Osteoblast (primary cell): ENCODE data around the gene RNF31. TPM values are rescaled to one million over a fixed set of nuclear protein-coding genes. Genes with fewer than 3 reads are reported as not detected.

Experiments
- DNase-seq: peaks from one replicate; pipeline ENCODE4 v3.0.0; 2011; ENCODE audit warnings: low spot score, mixed read lengths; ENCODE audit not compliant: insufficient read length; ENCODE audit errors: missing footprints
- H2AFZ ChIP-seq: 2 replicates; pipeline ENCODE4 v1.6.0; 2011; ENCODE audit warnings: mild to moderate bottlenecking, low read length
- H3K27ac ChIP-seq: 2 replicates; pipeline ENCODE4 v1.5.1; 2011; ENCODE audit warnings: mild to moderate bottlenecking, low read depth, low read length, moderate library complexity
- H3K27me3 ChIP-seq: 2 replicates; pipeline ENCODE4 v1.6.0; 2012; ENCODE audit warnings: mild to moderate bottlenecking, control low read depth, inconsistent platforms, low read length, moderate library complexity; ENCODE audit not compliant: insufficient read depth
- H3K36me3 ChIP-seq: 2 replicates; pipeline ENCODE4 v1.5.1; 2011; ENCODE audit warnings: mild to moderate bottlenecking, low read length, control low read depth, moderate library complexity; ENCODE audit not compliant: insufficient read depth
- H3K4me1 ChIP-seq: 2 replicates; pipeline ENCODE4 v1.5.1; 2011; ENCODE audit warnings: mild to moderate bottlenecking, low read length, control low read depth, moderate library complexity; ENCODE audit not compliant: insufficient read depth
- H3K4me2 ChIP-seq: 2 replicates; pipeline ENCODE4 v1.6.0; 2011; ENCODE audit warnings: mild to moderate bottlenecking, low read length; ENCODE audit not compliant: insufficient read depth
- H3K4me3 ChIP-seq: fragments of 200-600 bp; sonication (generic); 3 replicates; pipeline ENCODE4 v1.5.1; 2012; ENCODE audit warnings: mild to moderate bottlenecking, low read length, inconsistent platforms; ENCODE audit not compliant: insufficient read depth
- H3K79me2 ChIP-seq: 2 replicates; pipeline ENCODE4 v1.6.0; 2012; ENCODE audit warnings: mild to moderate bottlenecking, low read length, control low read depth, inconsistent platforms; ENCODE audit not compliant: insufficient read depth
- H3K9me3 ChIP-seq: 2 replicates; pipeline ENCODE4 v1.5.1; 2011; ENCODE audit warnings: low read depth, low read length, control low read depth
- H4K20me1 ChIP-seq: 2 replicates; pipeline ENCODE4 v1.6.0; 2012; ENCODE audit warnings: mild to moderate bottlenecking, low read length, control low read depth; ENCODE audit not compliant: insufficient read depth
- total RNA-seq: library from RNA; depleted of rRNA; stranded (reverse); fragments of >200 nt; gene quantifications from 2 replicates; pipeline ENCODE4 v1.2.3, GENCODE V29; 2012
- TF ChIP-seq, protein P1 (sequence below): IDR thresholded peaks from 2 replicates; pipeline ENCODE4 v1.5.1; 2011; ENCODE audit warnings: mild to moderate bottlenecking, low read depth, low read length, moderate library complexity; ENCODE audit errors: extremely low read depth

The RNF31 gene
- total RNA-seq, 1 donor = 49.6 TPM

DNA sequence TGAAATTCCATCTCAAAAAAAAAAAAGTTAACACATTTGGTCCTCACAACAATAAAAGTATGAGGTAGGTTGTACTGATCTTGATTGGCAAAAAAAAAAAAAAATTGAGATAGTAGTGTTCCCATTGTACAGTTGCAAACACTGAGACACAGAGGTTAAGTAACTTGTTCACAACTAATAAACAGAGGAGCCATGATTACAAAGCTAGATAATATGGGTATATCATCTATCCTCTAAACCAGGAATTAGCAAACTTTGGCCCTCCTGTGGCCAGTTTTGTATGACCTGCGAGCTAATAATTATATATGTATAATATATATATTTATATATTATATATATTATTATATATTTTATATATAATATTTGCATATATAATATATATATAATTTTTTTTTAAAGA lies 13.6 kb upstream of the RNF31 start:
- Histone ChIP-seq H3K36me3 (peaks cover 16% of the 10 kb centered on the region), H4K20me1 (peaks cover 3% of the 10 kb centered on the region), H3K4me3 (no peak overlapping the region), H3K9me3 (no peaks in the 10 kb centered on the region), H3K4me1 (peaks cover 12% of the 10 kb centered on the region), H3K27ac (no peak overlapping the region), H3K4me2 (no peak overlapping the region), H2AFZ (no peak overlapping the region), H3K79me2 (peaks cover 28% of the 10 kb centered on the region), H3K27me3 (no peaks in the 10 kb centered on the region)
- TF ChIP-seq, protein P1, sequence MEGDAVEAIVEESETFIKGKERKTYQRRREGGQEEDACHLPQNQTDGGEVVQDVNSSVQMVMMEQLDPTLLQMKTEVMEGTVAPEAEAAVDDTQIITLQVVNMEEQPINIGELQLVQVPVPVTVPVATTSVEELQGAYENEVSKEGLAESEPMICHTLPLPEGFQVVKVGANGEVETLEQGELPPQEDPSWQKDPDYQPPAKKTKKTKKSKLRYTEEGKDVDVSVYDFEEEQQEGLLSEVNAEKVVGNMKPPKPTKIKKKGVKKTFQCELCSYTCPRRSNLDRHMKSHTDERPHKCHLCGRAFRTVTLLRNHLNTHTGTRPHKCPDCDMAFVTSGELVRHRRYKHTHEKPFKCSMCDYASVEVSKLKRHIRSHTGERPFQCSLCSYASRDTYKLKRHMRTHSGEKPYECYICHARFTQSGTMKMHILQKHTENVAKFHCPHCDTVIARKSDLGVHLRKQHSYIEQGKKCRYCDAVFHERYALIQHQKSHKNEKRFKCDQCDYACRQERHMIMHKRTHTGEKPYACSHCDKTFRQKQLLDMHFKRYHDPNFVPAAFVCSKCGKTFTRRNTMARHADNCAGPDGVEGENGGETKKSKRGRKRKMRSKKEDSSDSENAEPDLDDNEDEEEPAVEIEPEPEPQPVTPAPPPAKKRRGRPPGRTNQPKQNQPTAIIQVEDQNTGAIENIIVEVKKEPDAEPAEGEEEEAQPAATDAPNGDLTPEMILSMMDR = no peak
- DNase-seq = peak; percentile 34

DNA sequence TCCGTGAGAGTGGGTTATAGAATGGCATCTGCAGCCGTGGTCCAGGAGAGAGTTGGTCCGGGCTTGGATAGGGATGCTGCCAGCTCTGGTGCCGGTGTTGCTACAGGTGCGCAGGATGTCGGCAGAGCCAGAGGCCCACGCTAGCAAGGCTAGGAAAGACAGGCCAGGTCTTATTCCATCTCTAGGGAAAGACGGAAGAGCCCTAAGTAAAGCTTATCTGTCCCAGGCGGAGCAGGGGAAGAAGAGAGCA lies 11.8 kb upstream of the RNF31 start:
- Histone ChIP-seq H3K79me2 (peaks cover 44% of the 10 kb centered on the region), H3K27ac (no peak overlapping the region), H3K36me3 (peaks cover 26% of the 10 kb centered on the region), H3K27me3 (no peaks in the 10 kb centered on the region), H2AFZ (peak overlapping the region; percentile 98), H4K20me1 (peaks cover 3% of the 10 kb centered on the region), H3K4me2 (peak overlapping the region; percentile 91), H3K9me3 (no peaks in the 10 kb centered on the region), H3K4me1 (peaks cover 12% of the 10 kb centered on the region), H3K4me3 (peak overlapping the region; percentile 97)
- no peak for DNase-seq
- TF ChIP-seq, protein P1 = no peak

DNA sequence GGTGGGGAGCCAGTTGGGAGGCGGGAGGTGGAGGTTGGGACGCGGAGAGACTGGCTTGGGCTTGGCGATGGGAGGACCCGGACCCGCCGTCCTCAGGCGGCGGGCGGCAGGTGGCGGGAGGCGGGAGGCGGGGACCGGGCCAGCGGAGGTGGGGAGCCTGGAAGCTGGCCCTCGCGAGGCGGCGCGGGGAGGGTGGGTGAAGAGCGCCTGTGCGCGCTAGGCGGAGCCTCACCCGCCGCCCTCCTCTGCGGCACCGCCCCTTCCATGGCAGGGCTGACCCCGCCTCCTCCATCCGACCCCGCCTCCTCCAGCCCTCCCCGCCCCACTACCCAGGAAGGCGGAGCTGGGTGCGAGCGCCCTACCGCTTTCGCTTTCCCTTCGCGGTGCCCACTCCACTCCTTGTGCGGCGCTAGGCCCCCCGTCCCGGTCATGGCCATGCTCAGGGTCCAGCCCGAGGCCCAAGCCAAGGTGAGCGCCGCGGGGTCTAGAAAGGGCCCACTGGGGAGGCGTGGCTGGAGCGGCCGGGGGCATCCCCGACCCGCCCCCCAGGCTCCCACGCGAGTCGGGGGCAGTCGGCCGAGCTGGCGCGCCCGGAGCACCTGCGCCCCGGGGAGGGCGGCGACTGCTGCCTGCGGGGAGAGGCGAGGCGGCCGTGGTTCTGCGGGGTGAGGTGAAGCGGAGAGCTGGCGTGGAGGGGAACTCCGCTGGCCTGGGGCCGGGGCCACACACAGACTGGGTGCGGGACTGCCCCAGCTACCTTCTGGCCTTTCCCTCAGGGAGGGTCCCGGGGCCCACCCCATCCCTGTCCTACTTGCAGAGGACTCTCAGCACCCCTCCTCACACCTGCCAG lies 11.2 kb upstream of the RNF31 start, which contains the start of gene PSME1:
Gene PSME1, plus strand, starts transcription at position 361 of the 850 bp plus-strand sequence. Its CDS starts 69 bp downstream, at position 430.
- DNase-seq = peak; percentile 99
- H3K27me3 ChIP-seq = no peaks in the 10 kb centered on the region
- peaks cover 12% of the 10 kb centered on the region for H3K4me1 ChIP-seq
- peak within 1 kb of the TSS; percentile 98 for H2AFZ ChIP-seq
- peak within 1 kb of the TSS; percentile 69 for H3K27ac ChIP-seq
- peak within 1 kb of the TSS; percentile 97 for H3K4me2 ChIP-seq
- peaks cover 7% of the 10 kb centered on the region for H4K20me1 ChIP-seq
- no peaks in the 10 kb centered on the region for H3K9me3 ChIP-seq
- H3K79me2 ChIP-seq = peaks cover 49% of the 10 kb centered on the region
- peaks cover 26% of the 10 kb centered on the region for H3K36me3 ChIP-seq
- TF ChIP-seq, protein P1 = no peak
- peak within 1 kb of the TSS; percentile 97 for H3K4me3 ChIP-seq

DNA sequence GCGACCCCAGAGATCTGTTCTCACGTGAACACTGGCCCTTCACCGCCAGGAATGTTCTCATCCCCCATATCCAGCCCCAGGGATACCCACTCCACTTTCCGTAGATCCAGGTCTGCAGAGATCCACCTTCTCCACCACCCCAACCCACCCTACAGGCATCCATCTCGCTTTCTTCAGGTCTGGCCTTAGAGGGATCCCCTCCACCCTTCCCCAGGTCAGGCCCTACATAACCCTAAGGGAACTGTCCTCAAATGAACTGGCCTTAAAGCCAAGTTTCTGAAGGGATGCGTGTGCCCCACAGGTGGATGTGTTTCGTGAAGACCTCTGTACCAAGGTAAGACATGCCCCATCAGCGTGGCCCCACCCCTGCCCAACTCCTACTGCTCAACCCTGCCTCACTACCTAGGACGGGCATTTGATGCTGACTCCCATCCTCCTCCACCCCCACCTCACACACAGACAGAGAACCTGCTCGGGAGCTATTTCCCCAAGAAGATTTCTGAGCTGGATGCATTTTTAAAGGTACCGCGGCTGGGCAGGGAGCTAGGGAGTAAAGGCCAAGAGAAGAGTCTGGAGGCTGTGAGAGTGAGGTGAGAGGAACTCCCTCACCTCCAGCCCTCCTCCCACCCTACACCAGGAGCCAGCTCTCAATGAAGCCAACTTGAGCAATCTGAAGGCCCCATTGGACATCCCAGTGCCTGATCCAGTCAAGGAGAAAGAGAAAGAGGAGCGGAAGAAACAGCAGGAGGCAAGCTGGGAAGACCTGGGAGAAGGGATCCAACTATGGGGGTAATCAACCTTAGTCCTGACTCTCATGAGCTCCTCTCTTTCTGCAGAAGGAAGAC lies 10.4 kb upstream of the RNF31 start:
- peak overlapping the region; percentile 97 for H3K4me3 ChIP-seq
- peaks cover 14% of the 10 kb centered on the region for H3K4me1 ChIP-seq
- H3K4me2 ChIP-seq = peak overlapping the region; percentile 97
- peaks cover 26% of the 10 kb centered on the region for H3K36me3 ChIP-seq
- no peaks in the 10 kb centered on the region for H3K9me3 ChIP-seq
- peaks cover 8% of the 10 kb centered on the region for H4K20me1 ChIP-seq
- peaks cover 49% of the 10 kb centered on the region for H3K79me2 ChIP-seq
- H3K27me3 ChIP-seq = no peaks in the 10 kb centered on the region
- H3K27ac ChIP-seq = peak overlapping the region; percentile 69
- no peak for DNase-seq
- TF ChIP-seq, protein P1 = no peak
- peak overlapping the region; percentile 42 for H2AFZ ChIP-seq
